K562 (cell line): ENCODE results near the gene OLFM4. TPM values are rescaled to one million over a fixed set of nuclear protein-coding genes. Genes with fewer than 3 reads are reported as not detected.

ENCODE experiments used
- ATAC-seq: fragments of 200-7000 bp; cut with Tn5 transposase; 3 replicates; pipeline ENCODE4 v1.9.1; 2020; ENCODE audit warnings: moderate library complexity
- BruUV-seq: library from RNA; stranded (reverse); fragments of 400-500 nt; replicated peaks from 2 replicates; lab custom pipeline; 2021; lab: Mats Ljungman, UMichigan
- CTCF ChIA-PET: fragments of 300-600 bp; formaldehyde crosslinking; extraction: SDS; loops from one replicate; lab custom pipeline; 2021; ENCODE audit warnings: low intra/inter-chr PET ratio; lab: Yijun Ruan, JAX
- POLR2A ChIA-PET: fragments of 300-600, 350-650 bp; sonication (Branson Sonifier 250); formaldehyde crosslinking; extraction: SDS; loops from one replicate; lab custom pipeline; 2021; ENCODE audit warnings: antibody characterized with exemption, inconsistent platforms; lab: Yijun Ruan, JAX
- DNase-seq, 4 experiments: peaks; one replicate each; pipeline versions ENCODE4 v3.0.0 to v3.0.0-alpha.2; 2011 to 2018; ENCODE audit warnings: low spot score in 3 of 4, mixed read lengths in 3 of 4; ENCODE audit errors: extremely low read depth in 1 of 4
- FAIRE-seq: peaks from 2 replicates; lab custom pipeline; 2011; peaks lifted over from hg19 to GRCh38; lab: Jason Lieb, UNC
- H2AFZ ChIP-seq: 2 replicates; pipeline ENCODE4 v1.6.0; 2011; ENCODE audit warnings: low read depth, low read length, control low read depth, inconsistent platforms
- H3K27ac ChIP-seq: fragments of 200-600 bp; 3 replicates; pipeline ENCODE4 v1.8.0; 2011; ENCODE audit warnings: low read depth, mild to moderate bottlenecking, control low read depth, inconsistent platforms, low read length, moderate library complexity, mixed read lengths; ENCODE audit errors: extremely low read depth
- H3K27me3 ChIP-seq, 2 experiments: fragments of 300-600 bp in 1 of 2; 2 replicates in 1 of 2; 3 replicates in 1 of 2; pipeline versions ENCODE4 v1.6.0 to v1.8.0; 2011; ENCODE audit warnings: inconsistent platforms in 2 of 2, low read length in 2 of 2, mild to moderate bottlenecking in 1 of 2, mixed read lengths in 1 of 2, moderate library complexity in 1 of 2; ENCODE audit not compliant: control insufficient read depth in 2 of 2, insufficient read depth in 2 of 2
- H3K36me3 ChIP-seq: fragments of 300-600 bp; 3 replicates; pipeline ENCODE4 v1.8.0; 2011; ENCODE audit warnings: mild to moderate bottlenecking, low read length, inconsistent platforms; ENCODE audit not compliant: control insufficient read depth, insufficient read depth
- H3K4me1 ChIP-seq, 2 experiments: fragments of 200-600 bp in 1 of 2; replicated peaks in 1 of 2; 2 replicates in 1 of 2; 3 replicates in 1 of 2; pipeline versions ENCODE4 v1.5.1 to v1.8.0; 2011; ENCODE audit warnings: inconsistent platforms in 2 of 2, low read length in 2 of 2, mild to moderate bottlenecking in 1 of 2, mixed read lengths in 1 of 2, moderate library complexity in 1 of 2; ENCODE audit not compliant: control insufficient read depth in 2 of 2, insufficient read depth in 2 of 2
- H3K4me2 ChIP-seq: 2 replicates; pipeline ENCODE4 v1.6.1; 2011; ENCODE audit warnings: low read length, control low read depth, inconsistent platforms, mixed read lengths; ENCODE audit not compliant: insufficient read depth
- H3K4me3 ChIP-seq: fragments of 200-600 bp; sonication (generic), shearing (Covaris generic); 2 replicates; pipeline ENCODE4 v1.5.1; 2016; ENCODE audit warnings: control low read depth, inconsistent platforms
- H3K79me2 ChIP-seq: fragments of 200-600 bp; 3 replicates; pipeline ENCODE4 v1.8.0; 2011; ENCODE audit warnings: low read length, inconsistent platforms; ENCODE audit not compliant: control insufficient read depth, insufficient read depth
- H3K9ac ChIP-seq, 2 experiments: 2 replicates each; pipeline versions ENCODE4 v1.6.0 to v1.6.1; 2011; ENCODE audit warnings: low read depth in 2 of 2, low read length in 2 of 2, control low read depth in 1 of 2, inconsistent platforms in 1 of 2, mild to moderate bottlenecking in 1 of 2, mixed read lengths in 1 of 2; ENCODE audit not compliant: insufficient read depth in 1 of 2
- H3K9me1 ChIP-seq: one replicate; pipeline ENCODE4 v1.6.0; 2011; ENCODE audit warnings: inconsistent platforms, mild to moderate bottlenecking, low read length, moderate library complexity; ENCODE audit not compliant: control insufficient read depth, insufficient read depth
- H3K9me3 ChIP-seq: replicated peaks from 2 replicates; pipeline ENCODE4 v1.5.1; 2011; ENCODE audit warnings: low read depth, low read length, inconsistent platforms; ENCODE audit not compliant: control insufficient read depth, insufficient read depth
- H4K20me1 ChIP-seq: replicated peaks from 2 replicates; pipeline ENCODE4 v1.6.1; 2011; ENCODE audit warnings: low read length, inconsistent platforms, mixed read lengths; ENCODE audit not compliant: control insufficient read depth, insufficient read depth
- CBFA2T3 ChIP-seq: fragments of 450-650 bp; IDR thresholded peaks from 2 replicates; pipeline ENCODE4 v1.6.1; 2017
- HOXB6 ChIP-seq: fragments of 250-450 bp; sonication (Bioruptor Pico); IDR thresholded peaks from 2 replicates; pipeline ENCODE4 v1.5.1; 2022; ENCODE audit warnings: mild to moderate bottlenecking, borderline replicate concordance
- JUNB ChIP-seq: fragments of 450-650 bp; formaldehyde crosslinking; conservative IDR thresholded peaks from 2 replicates; pipeline ENCODE4 v1.4.0; 2020; ENCODE audit warnings: mild to moderate bottlenecking
- NKRF ChIP-seq: fragments of 450-650 bp; IDR thresholded peaks from 2 replicates; pipeline ENCODE4 v1.6.1; 2016; ENCODE audit warnings: borderline replicate concordance
- SMARCE1 ChIP-seq: fragments of 450-650 bp; IDR thresholded peaks from 2 replicates; pipeline ENCODE4 v1.7.1; 2016; ENCODE audit warnings: mild to moderate bottlenecking
- ZNF609 ChIP-seq: sonication (generic); formaldehyde crosslinking; IDR thresholded peaks from 2 replicates; pipeline ENCODE4 v1.8.1; 2023; ENCODE audit warnings: missing genetic modification reagents, mild to moderate bottlenecking, borderline replicate concordance
- WGBS: fragments of 100-300 bp; shearing (Covaris generic); methylation state at CpG from one replicate; pipeline ENCODE4 v1.1.6; 2016; ENCODE audit warnings: low coverage, mixed read lengths; ENCODE audit not compliant: insufficient coverage; ENCODE audit errors: missing lambda C conversion rate; 5-methylcytosine and 5-hydroxymethylcytosine counted together
- in situ Hi-C: fragments of 300-500 bp; cut with MboI; formaldehyde crosslinking; loops from 4 replicates; pipeline ENCODE4 v1.15.0; 2018; ENCODE audit warnings: inconsistent platforms, mixed read lengths
- intact Hi-C: fragments of 100-400 bp; cut with micrococcal nuclease; formaldehyde crosslinking; loops from 2 replicates; pipeline ENCODE4 v1.14.2; 2022
- polyA plus RNA-seq, 8 experiments: library from polyadenylated mRNA; depleted of rRNA in 4 of 8; stranded (reverse) in 5 of 8; unstranded in 3 of 8; fragments of >200 nt; fragmentation: Nextera tagmentation in 2 of 8; fragmentation: Illumina TruSeq in 1 of 8; extraction: Ambion mirVana in 2 of 8; extraction: Trizol in 1 of 8; gene quantifications; 2 replicates each; pipeline versions ENCODE4 v1.2.1 to v1.2.3, GENCODE V29; 2011 to 2014; ENCODE audit warnings: inconsistent platforms in 1 of 8, missing spikeins in 1 of 8
- total RNA-seq, 7 experiments: library from RNA; depleted of rRNA in 6 of 7; stranded (reverse); fragments of >200 nt in 6 of 7; fragmentation: Illumina TruSeq in 2 of 7; extraction: Trizol in 2 of 7; gene quantifications; 2 replicates each; pipeline versions ENCODE4 v1.2.1 to v1.2.3, GENCODE V29; 2011 to 2021; ENCODE audit warnings: low replicate concordance in 1 of 7

OLFM4 gene
- total and polyA plus RNA-seq, 9 of the 15 experiments (the other 6 are each of a cell fraction or from before 2014, with no cell fraction given): not detected

GRCh38 chr13:53079691-53080090 is 51.1 kb downstream of the OLFM4 start:
- no TSS peak for BruUV-seq
- intact Hi-C loops: no loop called here
- WGBS: 1% methylated on average over 7 of the region's 8 CpGs
- no peaks in the 10 kb centered on the region for H3K79me2 ChIP-seq
- CTCF ChIA-PET: no interaction called here
- ATAC-seq (no peak), DNase-seq (no peak), FAIRE-seq (no peak)
- no peaks in the 10 kb centered on the region for H3K27me3 ChIP-seq
- H3K9me1 ChIP-seq: no peaks in the 10 kb centered on the region
- no peaks in the 10 kb centered on the region for H3K4me1 ChIP-seq
- no peaks in the 10 kb centered on the region for H4K20me1 ChIP-seq
- POLR2A ChIA-PET: no interaction called here
- TF ChIP-seq CBFA2T3 (no peak), HOXB6 (no peak), NKRF (no peak), JUNB (CRISPR knock-in tag) (no peak), ZNF609 (CRISPR knock-in tag) (no peak), SMARCE1 (no peak)
- no peak overlapping the region for H3K9ac ChIP-seq
- H2AFZ ChIP-seq: no peak overlapping the region
- no peaks in the 10 kb centered on the region for H3K9me3 ChIP-seq
- in situ Hi-C loops: no loop called here
- no peak overlapping the region for H3K4me3 ChIP-seq
- H3K4me2 ChIP-seq: no peak overlapping the region
- H3K27ac ChIP-seq: no peak overlapping the region
- H3K36me3 ChIP-seq: no peaks in the 10 kb centered on the region
